MCF 10A (cell line): ENCODE results near the gene SEC22C. TPM values are rescaled to one million over a fixed set of nuclear protein-coding genes. Genes with fewer than 3 reads are reported as not detected.

ENCODE experiments used
- BruUV-seq: library from RNA; stranded (reverse); fragments of 400-500 nt; replicated peaks from 2 replicates; lab custom pipeline; 2021; lab: Mats Ljungman, UMichigan
- CTCF ChIA-PET: fragments of 300-600 bp; sonication (Branson Sonifier 250); formaldehyde crosslinking; extraction: SDS; loops from one replicate; lab custom pipeline; 2021; ENCODE audit warnings: antibody characterized with exemption, inconsistent platforms; lab: Yijun Ruan, JAX
- POLR2A ChIA-PET: fragments of 300-600, 350-650 bp; sonication (Branson Sonifier 250); formaldehyde crosslinking; extraction: SDS; loops from one replicate; lab custom pipeline; 2020; ENCODE audit warnings: antibody characterized with exemption, inconsistent platforms; lab: Yijun Ruan, JAX
- DNase-seq: peaks from one replicate; pipeline ENCODE4 v3.0.0-alpha.2; 2018; ENCODE audit not compliant: unreplicated experiment
- H3K27ac Mint-ChIP-seq: one replicate; pipeline ENCODE4 v1.8.0; 2022; ENCODE audit warnings: mild to moderate bottlenecking, low read depth, mixed read lengths; ENCODE audit not compliant: unreplicated experiment
- H3K27me3 Mint-ChIP-seq: one replicate; pipeline ENCODE4 v1.8.0; 2022; ENCODE audit warnings: mixed read lengths; ENCODE audit not compliant: insufficient read depth, unreplicated experiment
- H3K36me3 Mint-ChIP-seq: one replicate; pipeline ENCODE4 v1.8.0; 2022; ENCODE audit warnings: mild to moderate bottlenecking, moderate library complexity, mixed read lengths; ENCODE audit not compliant: insufficient read depth, unreplicated experiment
- H3K4me1 Mint-ChIP-seq: one replicate; pipeline ENCODE4 v1.8.0; 2022; ENCODE audit warnings: mixed read lengths; ENCODE audit not compliant: insufficient read depth, unreplicated experiment
- H3K4me3 Mint-ChIP-seq: one replicate; pipeline ENCODE4 v1.8.0; 2022; ENCODE audit warnings: mild to moderate bottlenecking, moderate library complexity, mixed read lengths; ENCODE audit not compliant: unreplicated experiment
- H3K9me3 Mint-ChIP-seq: one replicate; pipeline ENCODE4 v1.8.0; 2022; ENCODE audit warnings: mixed read lengths; ENCODE audit not compliant: unreplicated experiment
- CTCF ChIP-seq: fragments of 200-600 bp; IDR thresholded peaks from one replicate; pipeline ENCODE4 v1.8.0; 2022; ENCODE audit warnings: antibody characterized with exemption, mild to moderate bottlenecking; ENCODE audit not compliant: unreplicated experiment
- intact Hi-C: fragments of 100-400 bp; cut with micrococcal nuclease; formaldehyde crosslinking; loops from 2 replicates; pipeline ENCODE4 v1.14.1; 2022
- total RNA-seq: library from RNA; stranded (reverse); gene quantifications from 2 replicates; pipeline ENCODE4 v1.2.3, GENCODE V29; 2022

The SEC22C gene
- total RNA-seq, 1 experiment from 2014 or later, result 55.7 TPM

DNA sequence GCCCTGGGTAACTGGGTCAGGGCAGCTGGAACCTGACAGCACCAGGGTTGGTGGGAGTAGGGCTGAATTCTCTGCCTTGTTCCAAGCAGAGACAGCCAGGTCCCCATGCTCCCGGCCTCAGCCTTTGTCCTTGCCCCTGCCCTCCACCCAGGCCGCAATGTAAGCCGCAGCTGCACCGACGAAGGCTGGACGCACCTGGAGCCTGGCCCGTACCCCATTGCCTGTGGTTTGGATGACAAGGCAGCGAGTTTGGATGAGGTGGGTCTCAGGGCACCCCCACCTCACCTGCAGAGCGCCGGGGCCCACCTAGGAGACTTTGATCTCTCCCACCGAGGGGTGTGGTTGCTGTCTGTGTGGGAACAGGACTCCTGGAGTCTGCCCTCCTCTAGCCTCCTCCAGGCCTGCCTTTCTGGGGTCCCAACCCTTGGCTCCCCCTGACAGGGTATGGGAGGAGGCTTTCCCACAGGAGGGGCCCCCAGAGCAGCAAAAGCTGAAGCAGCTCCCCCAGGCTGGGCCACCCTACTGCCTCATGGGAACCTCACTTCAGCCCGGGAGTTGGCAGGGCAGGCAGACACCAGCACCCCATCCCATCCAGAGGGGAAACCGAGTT lies 55.9 kb downstream of the SEC22C start:
- no peaks in the 10 kb centered on the region for H3K36me3 Mint-ChIP-seq
- H3K27ac Mint-ChIP-seq, result no peak overlapping the region
- ChIA-PET POLR2A (no interaction called here), CTCF (interaction anchor here (0.9 to 1.0 kb wide), 2 partner anchors 10 to 11 kb away, joined by 4 read pairs; no protein-coding TSS in a partner anchor)
- DNase-seq, result no peak
- no peak overlapping the region for H3K4me3 Mint-ChIP-seq
- H3K4me1 Mint-ChIP-seq, result no peaks in the 10 kb centered on the region
- no TSS peak for BruUV-seq
- no peak for TF ChIP-seq CTCF
- intact Hi-C loops, result no loop called here
- H3K27me3 Mint-ChIP-seq, result no peaks in the 10 kb centered on the region
- H3K9me3 Mint-ChIP-seq, result no peaks in the 10 kb centered on the region

- intact Hi-C loops, result no loop called here
- Mint-ChIP-seq H3K27ac (no peak overlapping the region), H3K9me3 (no peaks in the 10 kb centered on the region), H3K36me3 (no peaks in the 10 kb centered on the region), H3K4me1 (no peaks in the 10 kb centered on the region), H3K4me3 (no peak overlapping the region), H3K27me3 (no peaks in the 10 kb centered on the region)
- CTCF ChIA-PET, result interaction anchor here (0.7 to 1.6 kb wide), 4 partner anchors 9 to 22 kb away, joined by 3 to 6 read pairs (median 4); no protein-coding TSS in a partner anchor
- no peak for DNase-seq
- POLR2A ChIA-PET, result no interaction called here
- no TSS peak for BruUV-seq
- TF ChIP-seq CTCF, result no peak
Measured at GRCh38 chr3:42525212-42525611, 56.6 kb downstream of the SEC22C start.

DNA sequence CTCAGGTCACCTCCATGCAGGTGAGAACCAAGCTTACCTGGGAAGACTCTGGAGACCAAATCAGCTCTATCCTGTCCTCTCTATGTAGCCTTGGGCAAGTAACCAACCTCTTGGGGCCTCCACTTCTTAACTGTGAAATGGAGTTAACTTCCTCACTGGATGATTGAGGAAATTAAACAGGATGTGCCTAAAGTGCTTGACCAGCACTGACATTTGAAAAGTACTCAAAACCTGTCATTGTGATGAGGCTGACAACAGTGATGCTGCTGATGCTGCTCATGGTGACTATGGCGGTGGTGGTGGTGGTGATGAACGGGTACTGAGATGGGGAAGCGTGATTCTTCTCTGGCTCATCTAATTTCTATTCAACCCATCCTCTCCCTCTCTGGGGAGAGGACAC lies 57.0 kb downstream of the SEC22C start:
- ChIA-PET POLR2A (no interaction called here), CTCF (interaction anchor here (0.7 to 1.6 kb wide), 4 partner anchors 9 to 22 kb away, joined by 3 to 6 read pairs (median 4); no protein-coding TSS in a partner anchor)
- no peak for TF ChIP-seq CTCF
- no TSS peak for BruUV-seq
- intact Hi-C loops, result no loop called here
- no peaks in the 10 kb centered on the region for H3K4me1 Mint-ChIP-seq
- DNase-seq, result no peak
- no peak overlapping the region for H3K27ac Mint-ChIP-seq
- no peak overlapping the region for H3K4me3 Mint-ChIP-seq
- H3K27me3 Mint-ChIP-seq, result no peaks in the 10 kb centered on the region
- H3K9me3 Mint-ChIP-seq, result no peaks in the 10 kb centered on the region
- no peaks in the 10 kb centered on the region for H3K36me3 Mint-ChIP-seq

GRCh38 chr3:42520906-42521305 lies 60.9 kb downstream of the SEC22C start:
- Mint-ChIP-seq H3K27ac (no peak overlapping the region), H3K4me1 (peaks cover 6% of the 10 kb centered on the region), H3K27me3 (no peaks in the 10 kb centered on the region), H3K4me3 (no peak overlapping the region), H3K36me3 (no peaks in the 10 kb centered on the region), H3K9me3 (no peaks in the 10 kb centered on the region)
- no peak for TF ChIP-seq CTCF
- DNase-seq, result no peak
- ChIA-PET CTCF (interaction anchor here (1.1 kb wide), 1 partner anchor 78 kb away, joined by 3 read pairs; no protein-coding TSS in a partner anchor), POLR2A (no interaction called here)
- intact Hi-C loops, result no loop called here
- BruUV-seq, result no TSS peak
